Tibial nerve (tissue), 4 donors: ENCODE data around the gene MAPK4. TPM values are rescaled to one million over a fixed set of nuclear protein-coding genes. Genes with fewer than 3 reads are reported as not detected.
"Not testable (repeated sequence)": the region's sequence is repeated elsewhere in the genome, so short reads cannot be mapped to it uniquely, and the experiment has no call there.

Source experiments
- DNase-seq, 2 donors: peaks; one replicate each; pipeline ENCODE4 v3.0.0-alpha.2; 2019; ENCODE audit warnings: low spot score in 2 of 2
- H3K27ac ChIP-seq, 4 donors: fragments of 200-600 bp; sonication (generic) in 3 of 4; one replicate each; pipeline ENCODE4 v1.5.1; 2017 to 2019; ENCODE audit warnings: mild to moderate bottlenecking in 1 of 4
- H3K27me3 ChIP-seq, 2 donors: fragments of 200-600 bp; sonication (generic) in 1 of 2; one replicate each; pipeline versions ENCODE4 v1.5.1 to v1.6.0; 2017 to 2019
- H3K36me3 ChIP-seq, 3 donors: fragments of 200-600 bp; sonication (generic); one replicate each; pipeline ENCODE4 v1.5.1; 2018 to 2019
- H3K4me1 ChIP-seq, 4 donors: fragments of 200-600 bp; sonication (generic) in 3 of 4; one replicate each; pipeline ENCODE4 v1.5.1; 2017 to 2019
- H3K4me3 ChIP-seq, 4 donors: fragments of 200-600 bp; sonication (generic) in 3 of 4; one replicate each; pipeline ENCODE4 v1.5.1; 2017 to 2019; ENCODE audit warnings: mild to moderate bottlenecking in 1 of 4, moderate library complexity in 1 of 4
- H3K9me3 ChIP-seq, 4 donors: fragments of 200-600 bp; sonication (generic) in 3 of 4; one replicate each; pipeline ENCODE4 v1.5.1; 2017 to 2019
- EP300 ChIP-seq, 2 donors: sonication (generic); formaldehyde crosslinking; IDR thresholded peaks; one replicate each; pipeline ENCODE4 v1.6.1; 2017; ENCODE audit warnings: antibody characterized with exemption in 2 of 2, mild to moderate bottlenecking in 1 of 2
- POLR2A ChIP-seq, 2 donors: fragments of 450-650 bp; IDR thresholded peaks; one replicate each; pipeline ENCODE4 v1.6.1; 2017; ENCODE audit warnings: antibody characterized with exemption in 2 of 2, mild to moderate bottlenecking in 2 of 2, moderate library complexity in 2 of 2
- WGBS, 2 donors: methylation state at CpG; one replicate each; pipeline ENCODE4 v1.1.5; 2018; 5-methylcytosine and 5-hydroxymethylcytosine counted together
- total RNA-seq, 4 donors: library from RNA; depleted of rRNA; stranded (reverse); fragments of >200 nt; gene quantifications; one replicate each; pipeline ENCODE4 v1.1.0, GENCODE V29; 2016
- TF ChIP-seq, protein P1 (sequence below), 5 experiments: fragments of 200-600 bp in 3 of 5; fragments of 450-650 bp in 2 of 5; sonication (generic) in 3 of 5; IDR thresholded peaks; one replicate each; pipeline ENCODE4 v1.5.1; 2016 to 2019; ENCODE audit warnings: antibody characterized with exemption in 5 of 5, mild to moderate bottlenecking in 3 of 5, moderate library complexity in 2 of 5

Gene MAPK4
- total RNA-seq, 4 donors from 2014 or later, result 1.4 to 10.8 (median 2.3) TPM

GRCh38 chr18:50558948-50559751 is 737 bp upstream of the MAPK4 start:
- WGBS, 2 donors, result 15 to 18% methylated on average over 30 to 43 of the region's 53 CpGs
- H3K9me3 ChIP-seq, result peaks cover 0 to 18% (median 3%) of the 10 kb centered on the region in 4 donors
- no peak for TF ChIP-seq EP300 (IDR thresholded peaks at IDR 0.05)
- TF ChIP-seq, protein P1, sequence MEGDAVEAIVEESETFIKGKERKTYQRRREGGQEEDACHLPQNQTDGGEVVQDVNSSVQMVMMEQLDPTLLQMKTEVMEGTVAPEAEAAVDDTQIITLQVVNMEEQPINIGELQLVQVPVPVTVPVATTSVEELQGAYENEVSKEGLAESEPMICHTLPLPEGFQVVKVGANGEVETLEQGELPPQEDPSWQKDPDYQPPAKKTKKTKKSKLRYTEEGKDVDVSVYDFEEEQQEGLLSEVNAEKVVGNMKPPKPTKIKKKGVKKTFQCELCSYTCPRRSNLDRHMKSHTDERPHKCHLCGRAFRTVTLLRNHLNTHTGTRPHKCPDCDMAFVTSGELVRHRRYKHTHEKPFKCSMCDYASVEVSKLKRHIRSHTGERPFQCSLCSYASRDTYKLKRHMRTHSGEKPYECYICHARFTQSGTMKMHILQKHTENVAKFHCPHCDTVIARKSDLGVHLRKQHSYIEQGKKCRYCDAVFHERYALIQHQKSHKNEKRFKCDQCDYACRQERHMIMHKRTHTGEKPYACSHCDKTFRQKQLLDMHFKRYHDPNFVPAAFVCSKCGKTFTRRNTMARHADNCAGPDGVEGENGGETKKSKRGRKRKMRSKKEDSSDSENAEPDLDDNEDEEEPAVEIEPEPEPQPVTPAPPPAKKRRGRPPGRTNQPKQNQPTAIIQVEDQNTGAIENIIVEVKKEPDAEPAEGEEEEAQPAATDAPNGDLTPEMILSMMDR (IDR thresholded peaks at IDR 0.05), result no peak
- TF ChIP-seq POLR2A (IDR thresholded peaks at IDR 0.05), result no peak
- H3K4me3 ChIP-seq, result peak overlapping the region; percentile 36 to 57 (median 48)
- H3K27me3 ChIP-seq, result peaks cover 0 to 42% of the 10 kb centered on the region in 2 donors
- peak overlapping the region in 3 of 4 donors; percentile 54 to 79 (median 74) for H3K27ac ChIP-seq
- no peak for DNase-seq
- H3K36me3 ChIP-seq, result no peaks in the 10 kb centered on the region
- peaks cover 0 to 21% (median 8%) of the 10 kb centered on the region in 4 donors for H3K4me1 ChIP-seq

GRCh38 chr18:50560681-50561629 is 1.1 kb downstream of the MAPK4 start:
- Histone ChIP-seq H3K9me3 (peaks cover 0 to 3% (median under 1%) of the 10 kb centered on the region in 4 donors), H3K27ac (peak overlapping the region in 1 of 4 donors; percentile 79), H3K4me3 (peak overlapping the region; percentile 36 to 87 (median 56)), H3K4me1 (peaks cover 0 to 21% (median 8%) of the 10 kb centered on the region in 4 donors), H3K27me3 (peaks cover 0 to 41% of the 10 kb centered on the region in 2 donors), H3K36me3 (no peaks in the 10 kb centered on the region)
- 5 to 7% methylated on average over 29 to 37 of the region's 49 CpGs for WGBS, 2 donors
- no peak for DNase-seq
- no peak for TF ChIP-seq EP300 (IDR thresholded peaks at IDR 0.05)
- TF ChIP-seq, protein P1 (IDR thresholded peaks at IDR 0.05), result no peak
- TF ChIP-seq POLR2A (IDR thresholded peaks at IDR 0.05), result no peak

DNA sequence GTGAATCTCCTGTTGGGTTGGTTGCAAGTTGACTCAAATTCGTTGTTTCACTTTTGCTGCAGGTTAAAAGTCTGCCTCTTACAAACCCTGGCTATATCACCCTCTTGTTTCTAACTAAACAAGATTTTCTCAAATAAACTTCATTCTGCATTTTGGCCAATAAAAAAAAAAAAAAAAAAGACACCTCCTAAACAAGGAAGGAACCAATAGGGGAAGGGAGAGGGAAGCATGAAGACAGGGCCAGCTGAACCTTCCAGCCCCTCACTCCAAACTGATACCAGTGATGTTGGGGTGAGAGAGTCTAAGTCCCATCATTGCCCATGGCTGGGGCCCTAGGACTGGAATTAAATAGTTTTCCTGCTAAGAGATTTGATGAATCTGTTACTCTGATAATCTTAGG is 2.4 kb downstream of the MAPK4 start:
- H3K27ac ChIP-seq, H3K36me3 ChIP-seq, DNase-seq, H3K4me3 ChIP-seq, H3K9me3 ChIP-seq: not testable (repeated sequence)
- H3K27me3 ChIP-seq, result peaks cover 0 to 41% of the 10 kb centered on the region in 2 donors
- WGBS, 2 donors, result 83 to 95% methylated on average over 1 of the region's 1 CpG
- H3K4me1 ChIP-seq, result peaks cover 0 to 21% (median 8%) of the 10 kb centered on the region in 4 donors

DNA sequence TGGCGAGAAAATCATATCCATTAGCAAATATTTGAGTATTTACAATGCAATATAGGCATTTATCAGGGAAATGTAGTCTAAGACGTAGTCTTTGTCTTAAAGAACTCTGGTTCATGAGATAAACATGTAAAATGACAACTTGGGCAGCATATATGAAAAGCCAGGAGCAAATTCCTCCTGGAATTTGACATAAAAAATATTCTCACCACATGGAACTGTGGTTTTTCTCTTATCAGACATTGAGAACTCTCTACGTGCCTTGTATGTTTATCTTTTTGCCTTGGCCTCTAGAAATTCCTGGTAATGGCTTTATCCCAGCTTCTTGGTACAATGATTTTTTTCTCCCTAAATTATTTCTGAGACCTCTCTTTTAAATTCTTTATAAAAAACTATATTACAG is 2.8 kb downstream of the MAPK4 start:
- 88 to 93% methylated on average over 3 of the region's 3 CpGs for WGBS, 2 donors
- Histone ChIP-seq H3K4me3 (no peak overlapping the region), H3K9me3 (no peaks in the 10 kb centered on the region), H3K27me3 (peaks cover 0 to 41% of the 10 kb centered on the region in 2 donors), H3K36me3 (no peaks in the 10 kb centered on the region), H3K4me1 (peaks cover 0 to 21% (median 8%) of the 10 kb centered on the region in 4 donors), H3K27ac (no peak overlapping the region)
- TF ChIP-seq EP300 (IDR thresholded peaks at IDR 0.05) (no peak), POLR2A (IDR thresholded peaks at IDR 0.05) (no peak)
- TF ChIP-seq, protein P1 (IDR thresholded peaks at IDR 0.05), result no peak
- no peak for DNase-seq

DNA sequence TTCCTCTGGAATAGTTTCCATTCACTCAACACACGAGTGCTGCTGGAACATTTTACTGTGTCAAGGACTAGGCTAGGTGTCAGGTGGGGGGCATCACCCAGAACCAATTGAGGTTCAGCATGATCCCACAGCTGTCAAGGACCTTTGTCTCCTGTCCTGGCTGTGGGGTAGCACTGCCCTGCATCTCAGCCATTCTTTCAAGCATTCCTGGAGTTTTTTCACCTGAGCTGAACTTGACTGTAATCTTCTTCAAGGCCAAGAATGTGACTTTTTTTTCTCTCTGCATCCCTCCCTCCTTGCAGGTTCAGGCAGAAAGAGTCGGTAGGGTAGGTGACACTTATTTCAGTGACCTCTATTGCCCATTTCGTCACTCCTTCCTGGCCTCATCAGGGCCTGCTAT is 3.5 kb downstream of the MAPK4 start:
- DNase-seq, result no peak
- H3K36me3 ChIP-seq, result no peaks in the 10 kb centered on the region
- WGBS, 2 donors, result 78 to 85% methylated on average over 3 of the region's 3 CpGs
- no peak overlapping the region for H3K4me3 ChIP-seq
- H3K27ac ChIP-seq, result no peak overlapping the region
- H3K4me1 ChIP-seq, result peaks cover 0 to 21% (median 8%) of the 10 kb centered on the region in 4 donors
- H3K9me3 ChIP-seq, result peaks cover 0 to 2% (median 0%) of the 10 kb centered on the region in 4 donors
- peaks cover 0 to 41% of the 10 kb centered on the region in 2 donors for H3K27me3 ChIP-seq
- TF ChIP-seq POLR2A (IDR thresholded peaks at IDR 0.05) (no peak), EP300 (IDR thresholded peaks at IDR 0.05) (no peak)
- TF ChIP-seq, protein P1 (IDR thresholded peaks at IDR 0.05), result no peak
